GM12892 (cell line): ENCODE measurements around the gene MZF1.

Experiments used
- DNase-seq: peaks from one replicate; pipeline ENCODE4 v3.0.0; 2011; ENCODE audit not compliant: insufficient read length
- FAIRE-seq: peaks from 2 replicates; lab custom pipeline; 2011; peaks lifted over from hg19 to GRCh38; lab: Jason Lieb, UNC
- POLR2A ChIP-seq: IDR thresholded peaks from 2 replicates; pipeline ENCODE4 v1.6.1; 2011; ENCODE audit warnings: low read depth, low read length, control low read depth
- POLR2AphosphoS5 ChIP-seq: IDR thresholded peaks from 2 replicates; pipeline ENCODE4 v1.6.1; 2011; ENCODE audit warnings: low read depth, low read length, control low read depth
- TAF1 ChIP-seq: IDR thresholded peaks from 2 replicates; pipeline ENCODE4 v1.6.1; 2011; ENCODE audit warnings: low read depth, mild to moderate bottlenecking, control low read depth, low read length, borderline replicate concordance

The MZF1 gene

GRCh38 chr19:58538257-58539168, 34.6 kb downstream of the MZF1 start:
- no peak for DNase-seq
- TF ChIP-seq POLR2A (peak; percentile 38; the same call in 1 of the 2 replicates), TAF1 (no peak)
- no peak for FAIRE-seq

- FAIRE-seq (no peak), DNase-seq (no peak)
- TF ChIP-seq POLR2A (no peak), POLR2AphosphoS5 (no peak), TAF1 (no peak)
Measured at GRCh38 chr19:58536852-58537798, 36.0 kb downstream of the MZF1 start.

GRCh38 chr19:58535857-58536256, 37.3 kb downstream of the MZF1 start:
- TF ChIP-seq POLR2A (no peak), TAF1 (no peak), POLR2AphosphoS5 (no peak)
- FAIRE-seq (no peak), DNase-seq (no peak)

GRCh38 chr19:58531034-58531840, 41.9 kb downstream of the MZF1 start:
- TF ChIP-seq TAF1, result no peak
- no peak for TF ChIP-seq POLR2AphosphoS5
- TF ChIP-seq POLR2A, result no peak
- no peak for FAIRE-seq

GRCh38 chr19:58529405-58529804, 43.7 kb downstream of the MZF1 start:
- FAIRE-seq, result no peak
- DNase-seq, result no peak
- TF ChIP-seq POLR2A, result no peak
- no peak for TF ChIP-seq POLR2AphosphoS5
- TF ChIP-seq TAF1, result no peak

More at GRCh38 chr19:58531034-58531840, 41.9 kb downstream of the MZF1 start:
- DNase-seq, result no peak

- no peak for DNase-seq
- FAIRE-seq, result no peak
- TF ChIP-seq POLR2AphosphoS5, result no peak
- TF ChIP-seq POLR2A, result no peak
- no peak for TF ChIP-seq TAF1
Measured at GRCh38 chr19:58522709-58523108, 50.4 kb downstream of the MZF1 start.

- FAIRE-seq, result no peak
Measured at GRCh38 chr19:58521651-58522050, 51.5 kb downstream of the MZF1 start.

GRCh38 chr19:58520257-58520599, 52.9 kb downstream of the MZF1 start:
- DNase-seq, result no peak
- FAIRE-seq, result no peak

More at GRCh38 chr19:58521651-58522050, 51.5 kb downstream of the MZF1 start:
- TF ChIP-seq POLR2AphosphoS5 (no peak), TAF1 (no peak), POLR2A (no peak)
- DNase-seq, result no peak

GRCh38 chr19:58519355-58520256, 53.5 kb downstream of the MZF1 start, which contains the start of gene ZBTB45:
Gene ZBTB45, minus strand, starts transcription at chr19:58519810. Its CDS starts 2,137 bp downstream, at chr19:58517673.
- TF ChIP-seq TAF1 (no peak; the same call in 1 of the 2 replicates), POLR2AphosphoS5 (peak; percentile 82), POLR2A (peak; percentile 76)
- DNase-seq, result peak; percentile 79
- FAIRE-seq, result peak; percentile 93

More at GRCh38 chr19:58520257-58520599, 52.9 kb downstream of the MZF1 start:
- no peak for TF ChIP-seq TAF1
- TF ChIP-seq POLR2A, result no peak
- TF ChIP-seq POLR2AphosphoS5, result no peak

GRCh38 chr19:58519087-58519354, 54.1 kb downstream of the MZF1 start:
- DNase-seq (no peak), FAIRE-seq (peak; percentile 73)
- 0 out of 2 replicates have a peak, but pooled peaks have one; percentile 1 for TF ChIP-seq POLR2AphosphoS5
- no peak for TF ChIP-seq TAF1
